D721Med (cell line): ENCODE measurements around the gene WNT1.

Experiments
- DNase-seq: peaks from one replicate; pipeline ENCODE4 v3.0.0; 2011; ENCODE audit warnings: low spot score; ENCODE audit not compliant: insufficient read length
- FAIRE-seq: peaks from 2 replicates; lab custom pipeline; 2011; peaks lifted over from hg19 to GRCh38; lab: Jason Lieb, UNC
- TF ChIP-seq, protein P1 (sequence below): IDR thresholded peaks from 2 replicates; pipeline ENCODE4 v1.5.1; 2012; ENCODE audit warnings: mild to moderate bottlenecking, control low read depth; ENCODE audit not compliant: insufficient read depth; ENCODE audit errors: missing control alignments

The WNT1 gene

DNA sequence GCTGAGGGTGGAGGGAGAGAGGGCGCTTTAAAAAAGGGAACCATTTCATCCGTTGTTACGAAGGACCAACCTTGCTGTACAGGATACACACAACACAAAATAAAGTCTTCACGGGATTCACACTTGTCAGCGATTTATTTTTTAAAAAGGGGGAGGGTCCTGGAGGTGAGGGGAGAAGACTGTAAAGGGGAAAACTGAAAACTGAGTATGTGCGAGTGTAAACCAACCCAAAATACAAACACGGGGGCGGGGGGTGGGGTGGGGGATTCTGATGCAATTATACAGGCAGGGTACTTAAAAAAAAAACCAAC is 41.0 kb downstream of the WNT1 start:
- DNase-seq (no peak), FAIRE-seq (no peak)
- TF ChIP-seq, protein P1, sequence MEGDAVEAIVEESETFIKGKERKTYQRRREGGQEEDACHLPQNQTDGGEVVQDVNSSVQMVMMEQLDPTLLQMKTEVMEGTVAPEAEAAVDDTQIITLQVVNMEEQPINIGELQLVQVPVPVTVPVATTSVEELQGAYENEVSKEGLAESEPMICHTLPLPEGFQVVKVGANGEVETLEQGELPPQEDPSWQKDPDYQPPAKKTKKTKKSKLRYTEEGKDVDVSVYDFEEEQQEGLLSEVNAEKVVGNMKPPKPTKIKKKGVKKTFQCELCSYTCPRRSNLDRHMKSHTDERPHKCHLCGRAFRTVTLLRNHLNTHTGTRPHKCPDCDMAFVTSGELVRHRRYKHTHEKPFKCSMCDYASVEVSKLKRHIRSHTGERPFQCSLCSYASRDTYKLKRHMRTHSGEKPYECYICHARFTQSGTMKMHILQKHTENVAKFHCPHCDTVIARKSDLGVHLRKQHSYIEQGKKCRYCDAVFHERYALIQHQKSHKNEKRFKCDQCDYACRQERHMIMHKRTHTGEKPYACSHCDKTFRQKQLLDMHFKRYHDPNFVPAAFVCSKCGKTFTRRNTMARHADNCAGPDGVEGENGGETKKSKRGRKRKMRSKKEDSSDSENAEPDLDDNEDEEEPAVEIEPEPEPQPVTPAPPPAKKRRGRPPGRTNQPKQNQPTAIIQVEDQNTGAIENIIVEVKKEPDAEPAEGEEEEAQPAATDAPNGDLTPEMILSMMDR, result no peak

DNA sequence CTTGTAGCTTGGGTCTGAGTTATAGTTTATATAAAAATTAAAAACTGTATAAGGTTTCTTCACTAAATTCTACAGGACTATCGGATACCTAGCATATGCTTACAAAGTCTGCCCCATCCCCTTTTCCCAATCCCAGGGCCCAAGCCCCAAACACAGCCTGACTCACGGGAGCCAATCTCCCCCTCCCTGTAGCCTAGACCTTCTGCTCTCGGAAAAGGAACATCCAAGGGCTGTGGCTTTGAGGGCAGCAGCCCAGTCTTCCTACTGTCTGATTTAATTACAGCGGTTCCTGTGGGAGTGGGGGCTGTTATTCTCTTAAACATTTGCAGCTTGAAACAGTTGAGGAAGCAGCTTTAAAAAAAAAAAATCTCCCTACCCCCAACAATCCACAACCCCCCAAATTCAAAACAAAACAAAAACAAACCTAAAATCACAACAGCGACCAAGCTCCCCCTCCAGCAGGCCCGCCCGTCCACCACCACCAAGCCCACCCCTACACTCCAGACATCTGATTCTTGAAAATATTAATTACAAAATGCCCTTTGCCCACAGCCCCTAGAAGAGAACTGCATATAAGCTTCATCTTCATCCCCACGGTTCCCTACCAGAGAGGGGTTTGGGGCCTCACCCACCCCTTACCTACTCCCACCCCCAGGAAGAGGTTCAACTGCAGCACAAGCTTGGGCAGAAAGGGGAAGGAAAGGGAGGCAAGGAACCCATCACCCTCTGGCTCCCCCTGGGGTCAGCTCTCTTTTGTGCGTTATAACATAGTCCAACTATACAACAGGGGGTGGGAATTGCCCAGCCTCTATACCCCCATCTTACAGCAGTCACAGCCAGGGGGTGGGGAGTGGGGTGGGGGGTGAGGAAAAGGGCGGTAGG is 41.6 kb downstream of the WNT1 start:
- peak; percentile 58 for DNase-seq

GRCh38 chr12:49020441-49020840 is 42.3 kb downstream of the WNT1 start:
- DNase-seq (peak; percentile 17), FAIRE-seq (no peak)
- TF ChIP-seq, protein P1, result no peak

More for the DNA sequence above, 41.6 kb downstream of the WNT1 start:
- TF ChIP-seq, protein P1, result peak; percentile 47
- no peak for FAIRE-seq

- TF ChIP-seq, protein P1, result no peak
- FAIRE-seq (no peak), DNase-seq (peak; percentile 22)
These were observed 43.3 kb downstream of the WNT1 start for GRCh38 chr12:49021292-49021915.

- TF ChIP-seq, protein P1, result no peak
- FAIRE-seq (no peak), DNase-seq (peak; percentile 1)
These were observed 44.5 kb downstream of the WNT1 start for GRCh38 chr12:49022558-49023178.

DNA sequence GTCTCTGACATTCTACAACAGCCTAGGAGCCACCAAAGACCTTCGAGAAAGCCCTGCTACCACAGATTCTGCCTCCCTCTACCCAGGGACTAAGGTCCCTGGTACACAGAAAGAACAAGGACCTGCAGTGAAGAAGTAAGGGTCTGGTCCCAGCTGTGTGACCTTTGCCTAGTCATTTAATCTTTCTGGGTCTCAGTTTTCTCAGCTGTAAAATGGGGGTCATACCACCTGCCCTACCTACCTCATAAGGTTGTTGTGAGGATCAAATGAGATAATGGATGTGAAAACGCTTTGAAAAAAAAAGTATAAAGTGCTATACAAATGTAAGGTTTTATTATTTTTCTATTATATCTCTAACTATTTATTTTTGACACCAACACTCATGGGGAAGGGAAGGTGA is 45.7 kb downstream of the WNT1 start:
- no peak for DNase-seq
- no peak for FAIRE-seq
- TF ChIP-seq, protein P1, result no peak
